ENCODE results near the gene PPP6R2.

GRCh38 chr22:50479721-50480120, 136.6 kb downstream of the PPP6R2 start:
- no peak for TF ChIP-seq CTCF (conservative IDR thresholded peaks at IDR 0.05)
- no peak for TF ChIP-seq ZFX (IDR thresholded peaks at IDR 0.05)

All from C4-2B (cell line).